HepG2 (cell line): ENCODE measurements around the gene RPS6KC1. TPM values are rescaled to one million over a fixed set of nuclear protein-coding genes. Genes with fewer than 3 reads are reported as not detected.

Experiments used
- ATAC-seq: fragments of 200-7000 bp; cut with Tn5 transposase; 3 replicates; pipeline ENCODE4 v1.9.1; 2020; ENCODE audit warnings: mild to moderate bottlenecking, moderate library complexity
- BruUV-seq: library from RNA; stranded (reverse); fragments of 400-500 nt; replicated peaks from 2 replicates; lab custom pipeline; 2021; lab: Mats Ljungman, UMichigan
- CTCF ChIA-PET: fragments of 300-600 bp; formaldehyde crosslinking; extraction: SDS; loops from one replicate; lab custom pipeline; 2021; ENCODE audit warnings: low total read pairs, inconsistent platforms, low intra/inter-chr PET ratio; lab: Yijun Ruan, JAX
- POLR2A ChIA-PET: fragments of 350-600 bp; sonication (Branson Sonifier 250); formaldehyde crosslinking; loops from one replicate; lab custom pipeline; 2020; ENCODE audit warnings: antibody characterized with exemption, inconsistent platforms; lab: Yijun Ruan, JAX
- DNase-seq: peaks from one replicate; pipeline ENCODE4 v3.0.0-alpha.2; 2015; ENCODE audit warnings: low spot score
- FAIRE-seq: peaks from 3 replicates; lab custom pipeline; 2011; peaks lifted over from hg19 to GRCh38; lab: Jason Lieb, UNC
- H2AFZ ChIP-seq: one replicate; pipeline ENCODE4 v1.6.1; 2011; ENCODE audit warnings: low read length, inconsistent platforms
- H3K27ac ChIP-seq: fragments of 300-600 bp; 3 replicates; pipeline ENCODE4 v1.8.0; 2011; ENCODE audit warnings: mixed run types, mild to moderate bottlenecking, mixed read lengths, low read length, inconsistent platforms; ENCODE audit not compliant: insufficient read depth; ENCODE audit errors: extremely low read length
- H3K27me3 ChIP-seq, 2 experiments: fragments of 200-600 bp in 1 of 2; 2 replicates in 1 of 2; 3 replicates in 1 of 2; pipeline versions ENCODE4 v1.6.0 to v1.8.0; 2011; ENCODE audit warnings: low read length in 2 of 2, mild to moderate bottlenecking in 2 of 2, moderate library complexity in 2 of 2, inconsistent platforms in 1 of 2; ENCODE audit not compliant: insufficient read depth in 2 of 2, control insufficient read depth in 1 of 2
- H3K36me3 ChIP-seq, 2 experiments: fragments of 200-600 bp in 1 of 2; replicated peaks in 1 of 2; 2 replicates in 1 of 2; 3 replicates in 1 of 2; pipeline versions ENCODE4 v1.5.1 to v1.8.0; 2011; ENCODE audit warnings: low read length in 2 of 2, inconsistent platforms in 1 of 2; ENCODE audit not compliant: insufficient read depth in 2 of 2, control insufficient read depth in 1 of 2
- H3K4me1 ChIP-seq: 2 replicates; pipeline ENCODE4 v1.5.1; 2012; ENCODE audit warnings: low read length, inconsistent platforms; ENCODE audit not compliant: insufficient read depth
- H3K4me2 ChIP-seq: 2 replicates; pipeline ENCODE4 v1.6.0; 2011; ENCODE audit warnings: low read depth, low read length, inconsistent platforms
- H3K4me3 ChIP-seq, 3 experiments: fragments of 200-600 bp in 1 of 3; sonication (generic), shearing (Covaris generic) in 1 of 3; replicated peaks in 1 of 3; 2 replicates each; pipeline ENCODE4 v1.5.1; 2011 to 2016; ENCODE audit warnings: low read length in 3 of 3, inconsistent platforms in 2 of 3, low read depth in 2 of 3, mild to moderate bottlenecking in 2 of 3, control low read depth in 1 of 3, mixed read lengths in 1 of 3; ENCODE audit not compliant: insufficient read depth in 1 of 3
- H3K79me2 ChIP-seq: one replicate; pipeline ENCODE4 v1.6.1; 2011; ENCODE audit warnings: low read length, inconsistent platforms; ENCODE audit not compliant: insufficient read depth
- H3K9ac ChIP-seq: 2 replicates; pipeline ENCODE4 v1.6.0; 2011; ENCODE audit warnings: mild to moderate bottlenecking, low read depth, low read length, inconsistent platforms; ENCODE audit not compliant: insufficient read depth
- H3K9me3 ChIP-seq: 2 replicates; pipeline ENCODE4 v1.5.1; 2012; ENCODE audit warnings: mild to moderate bottlenecking, low read length
- H4K20me1 ChIP-seq: 2 replicates; pipeline ENCODE4 v1.6.0; 2011; ENCODE audit warnings: inconsistent platforms, mild to moderate bottlenecking, low read length, moderate library complexity; ENCODE audit not compliant: insufficient read depth
- AHDC1 ChIP-seq: sonication (generic); formaldehyde crosslinking; IDR thresholded peaks from 2 replicates; pipeline ENCODE4 v1.5.1; 2020; ENCODE audit warnings: mild to moderate bottlenecking, missing genetic modification reagents, borderline replicate concordance
- AHR ChIP-seq: IDR thresholded peaks from 2 replicates; pipeline ENCODE4 v1.6.1; 2018; ENCODE audit warnings: missing genetic modification reagents, missing compliant biosample characterization
- EEA1 ChIP-seq: sonication (generic); formaldehyde crosslinking; IDR thresholded peaks from 2 replicates; pipeline ENCODE4 v1.5.1; 2020; ENCODE audit warnings: mild to moderate bottlenecking, missing genetic modification reagents, borderline replicate concordance
- ESRRA ChIP-seq: sonication (generic); formaldehyde crosslinking; IDR thresholded peaks from 2 replicates; pipeline ENCODE4 v1.5.1; 2020; ENCODE audit warnings: mild to moderate bottlenecking, low read depth, missing genetic modification reagents
- IRF2 ChIP-seq: IDR thresholded peaks from 2 replicates; pipeline ENCODE4 v1.6.1; 2018; ENCODE audit warnings: missing genetic modification reagents, missing compliant biosample characterization
- ISL2 ChIP-seq: sonication (generic); formaldehyde crosslinking; IDR thresholded peaks from 2 replicates; pipeline ENCODE4 v1.5.0; 2020; ENCODE audit warnings: missing genetic modification reagents
- PITX1 ChIP-seq: sonication (generic); formaldehyde crosslinking; IDR thresholded peaks from 2 replicates; pipeline ENCODE4 v1.5.1; 2020; ENCODE audit warnings: mild to moderate bottlenecking, missing genetic modification reagents
- RARA ChIP-seq: IDR thresholded peaks from 2 replicates; pipeline ENCODE4 v1.6.1; 2016; ENCODE audit warnings: missing genetic modification reagents, missing compliant biosample characterization
- REPIN1 ChIP-seq: sonication (generic); formaldehyde crosslinking; IDR thresholded peaks from 2 replicates; pipeline ENCODE4 v1.8.0; 2022; ENCODE audit warnings: missing genetic modification reagents, low read depth, mild to moderate bottlenecking, borderline replicate concordance
- TBX2 ChIP-seq: sonication (generic); formaldehyde crosslinking; IDR thresholded peaks from 2 replicates; pipeline ENCODE4 v1.5.0; 2020; ENCODE audit warnings: missing genetic modification reagents, mild to moderate bottlenecking, borderline replicate concordance
- TRIM24 ChIP-seq: sonication (generic); formaldehyde crosslinking; IDR thresholded peaks from 2 replicates; pipeline ENCODE4 v1.8.0; 2022; ENCODE audit warnings: mild to moderate bottlenecking, missing genetic modification reagents
- ZBTB2 ChIP-seq: sonication (generic); formaldehyde crosslinking; IDR thresholded peaks from 2 replicates; pipeline ENCODE4 v1.8.0; 2022; ENCODE audit warnings: low read depth, missing genetic modification reagents
- ZFX ChIP-seq: sonication (generic); formaldehyde crosslinking; IDR thresholded peaks from 2 replicates; pipeline ENCODE4 v1.4.0; 2020; ENCODE audit warnings: mild to moderate bottlenecking, low read depth, missing genetic modification reagents, moderate library complexity
- ZNF276 ChIP-seq: sonication (generic); formaldehyde crosslinking; IDR thresholded peaks from 2 replicates; pipeline ENCODE4 v1.4.0; 2020; ENCODE audit warnings: mild to moderate bottlenecking, low read depth, missing genetic modification reagents
- ZNF75D ChIP-seq: sonication (generic); formaldehyde crosslinking; IDR thresholded peaks from 2 replicates; pipeline ENCODE4 v1.8.1; 2023; ENCODE audit warnings: missing genetic modification reagents, mild to moderate bottlenecking, borderline replicate concordance
- WGBS: methylation state at CpG from one replicate; pipeline ENCODE4 v1.1.6; 2017; ENCODE audit warnings: low lambda C conversion rate; 5-methylcytosine and 5-hydroxymethylcytosine counted together
- in situ Hi-C: cut with HindIII; loops from 2 replicates; pipeline ENCODE4 v1.10.0; 2017; ENCODE audit warnings: low pct_unique_long_range_greater_than_20kb; ENCODE audit not compliant: extremely low pct_ligation_motif_present
- intact Hi-C: fragments of 100-400 bp; cut with micrococcal nuclease; formaldehyde crosslinking; loops from one replicate; pipeline ENCODE4 v1.10.0; 2022; ENCODE audit not compliant: unreplicated experiment
- polyA plus RNA-seq, 8 experiments: library from polyadenylated mRNA; depleted of rRNA in 3 of 8; stranded (reverse) in 7 of 8; unstranded in 1 of 8; fragments of >200 nt; fragmentation: Illumina TruSeq in 4 of 8; extraction: Trizol in 4 of 8; gene quantifications; 2 replicates each; pipeline versions ENCODE4 v1.2.1 to v1.2.3, GENCODE V29; 2011 to 2016; ENCODE audit warnings: low read depth in 4 of 8, missing spikeins in 1 of 8, mixed read lengths in 1 of 8; ENCODE audit not compliant: insufficient read depth in 1 of 8
- total RNA-seq, 5 experiments: library from RNA; depleted of rRNA; stranded (reverse); fragments of >200 nt; fragmentation: Illumina TruSeq; extraction: Trizol; gene quantifications; 2 replicates each; pipeline ENCODE4 v1.2.3, GENCODE V29; 2016; ENCODE audit warnings: low read depth in 1 of 5

The RPS6KC1 gene
- total and polyA plus RNA-seq, 2 of the 13 experiments (the other 11 are each of a cell fraction or from before 2014, with no cell fraction given): 11.0 to 25.2 TPM

- Histone ChIP-seq H3K4me3 (no peak overlapping the region), H2AFZ (no peak overlapping the region), H3K4me1 (peaks cover 74% of the 10 kb centered on the region), H3K79me2 (no peaks in the 10 kb centered on the region), H3K9me3 (no peaks in the 10 kb centered on the region), H3K4me2 (no peak overlapping the region; the same call in 1 of the 2 replicates), H3K36me3 (no peaks in the 10 kb centered on the region), H4K20me1 (no peaks in the 10 kb centered on the region), H3K9ac (no peak overlapping the region), H3K27me3 (no peaks in the 10 kb centered on the region), H3K27ac (peak overlapping the region; percentile 47)
- DNase-seq: peak; percentile 66
- 34% methylated on average over 2 of the region's 2 CpGs for whole genome bisulfite sequencing
- no peak for FAIRE-seq
- no TSS peak for BruUV-seq
- in situ Hi-C loops: no loop called here
- ChIA-PET CTCF (no interaction called here), POLR2A (interaction anchor here (1.3 kb wide), 1 partner anchor 96 kb away, joined by 5 read pairs; no protein-coding TSS in a partner anchor)
- intact Hi-C loops: loop anchor here (5.0 kb wide), 1 partner anchor 96 kb away; no protein-coding TSS in a partner anchor
- ATAC-seq: peak; percentile 78
- no peak for TF ChIP-seq ZBTB2
- TF ChIP-seq ESRRA (CRISPR knock-in tag): no peak
- TF ChIP-seq RARA (CRISPR knock-in tag): peak; percentile 54; the same call in 1 of the 2 replicates
- TF ChIP-seq ZNF276: no peak
- TF ChIP-seq TRIM24 (CRISPR knock-in tag): no peak
- no peak for TF ChIP-seq ZNF75D (CRISPR knock-in tag)
- no peak for TF ChIP-seq AHR (CRISPR knock-in tag)
- TF ChIP-seq PITX1 (CRISPR knock-in tag): no peak
- TF ChIP-seq TBX2 (CRISPR knock-in tag): peak; percentile 48; the same call in 1 of the 2 replicates
- no peak for TF ChIP-seq EEA1
- no peak for TF ChIP-seq ISL2 (CRISPR knock-in tag)
- TF ChIP-seq REPIN1 (CRISPR knock-in tag): no peak
- no peak for TF ChIP-seq ZFX (CRISPR knock-in tag)
- peak; percentile 81; the same call in 1 of the 2 replicates for TF ChIP-seq AHDC1
- no peak for TF ChIP-seq IRF2 (CRISPR knock-in tag)
Observed at GRCh38 chr1:213276236-213276635, 225.2 kb downstream of the RPS6KC1 start.
